Dermis blood vessel endothelial cell (primary cell): Measurements from ENCODE around the gene ZSCAN1. TPM values are rescaled to one million over a fixed set of nuclear protein-coding genes. Genes with fewer than 3 reads are reported as not detected.
A peak's percentile ranks its signal among the peaks of the same experiment; 100 is the strongest.
"Not testable (repeated sequence)": the region's sequence is repeated elsewhere in the genome, so short reads cannot be mapped to it uniquely, and the experiment has no call there.

Experiments used
- DNase-seq: peaks from one replicate; pipeline ENCODE4 v3.0.0; 2010
- total RNA-seq: library from RNA; depleted of rRNA; stranded (reverse); fragments of >200 nt; gene quantifications from 2 replicates; pipeline ENCODE4 v1.2.3, GENCODE V29; 2014

Gene ZSCAN1
- total RNA-seq: not detected in 2 replicates

GRCh38 chr19:58033741-58034476 lies at the start of gene ZSCAN1:
TSS of gene ZSCAN1 (plus strand) at chr19:58034025. CDS start at chr19:58037837, 3,812 bp downstream.
- peak; percentile 57 for DNase-seq

- no peak for DNase-seq
Observed at GRCh38 chr19:57992841-57993240, 41.0 kb upstream of the ZSCAN1 start.

- no peak for DNase-seq
Observed at GRCh38 chr19:58000677-58001076, 33.1 kb upstream of the ZSCAN1 start.

GRCh38 chr19:58001895-58002369 lies 31.9 kb upstream of the ZSCAN1 start:
- DNase-seq: peak; percentile 42

- DNase-seq: peak; percentile 93
Observed at GRCh38 chr19:58002384-58003173, 31.2 kb upstream of the ZSCAN1 start, which contains the start of gene ZNF606. TSS of gene ZNF606 (minus strand) at chr19:58002820. CDS start at chr19:58001319, 1,501 bp downstream.

GRCh38 chr19:58003174-58003828 lies 30.5 kb upstream of the ZSCAN1 start:
- no peak for DNase-seq

- peak; percentile 2 for DNase-seq
Observed at GRCh38 chr19:58007285-58007684, 26.5 kb upstream of the ZSCAN1 start.

GRCh38 chr19:58008877-58009276 lies 24.9 kb upstream of the ZSCAN1 start:
- DNase-seq: not testable (repeated sequence)

- no peak for DNase-seq
Observed at GRCh38 chr19:58009301-58009665, 24.5 kb upstream of the ZSCAN1 start.

GRCh38 chr19:58009666-58010301 lies 24.0 kb upstream of the ZSCAN1 start:
- peak; percentile 76 for DNase-seq

- no peak for DNase-seq
Observed at GRCh38 chr19:58010507-58010906, 23.3 kb upstream of the ZSCAN1 start.

- no peak for DNase-seq
Observed at GRCh38 chr19:58014141-58014540, 19.7 kb upstream of the ZSCAN1 start.

- no peak for DNase-seq
Observed at GRCh38 chr19:58020129-58020528, 13.7 kb upstream of the ZSCAN1 start.

- DNase-seq: peak; percentile 45
Observed at GRCh38 chr19:58021541-58022282, 12.1 kb upstream of the ZSCAN1 start.

GRCh38 chr19:58022283-58022660 lies 11.6 kb upstream of the ZSCAN1 start:
- DNase-seq: no peak

- no peak for DNase-seq
Observed at GRCh38 chr19:58024661-58025060, 9.2 kb upstream of the ZSCAN1 start.

- DNase-seq: no peak
Observed at GRCh38 chr19:58034477-58034793, 610 bp downstream of the ZSCAN1 start.

GRCh38 chr19:58035863-58036262 lies 2.0 kb downstream of the ZSCAN1 start:
- DNase-seq: no peak

GRCh38 chr19:58037927-58038687 lies 4.3 kb downstream of the ZSCAN1 start:
- DNase-seq: no peak

GRCh38 chr19:58038688-58039204 lies 4.9 kb downstream of the ZSCAN1 start:
- DNase-seq: no peak
